NCI-H187 (cell line): ENCODE results near the gene ASF1B.
"Not testable (repeated sequence)": the region's sequence is repeated elsewhere in the genome, so short reads cannot be mapped to it uniquely, and the experiment has no call there.

Experiments used
- DNase-seq, 2 experiments: peaks; one replicate each; lab custom pipeline; 2025; lab: John Stamatoyannopoulos, UW

The ASF1B gene

DNA sequence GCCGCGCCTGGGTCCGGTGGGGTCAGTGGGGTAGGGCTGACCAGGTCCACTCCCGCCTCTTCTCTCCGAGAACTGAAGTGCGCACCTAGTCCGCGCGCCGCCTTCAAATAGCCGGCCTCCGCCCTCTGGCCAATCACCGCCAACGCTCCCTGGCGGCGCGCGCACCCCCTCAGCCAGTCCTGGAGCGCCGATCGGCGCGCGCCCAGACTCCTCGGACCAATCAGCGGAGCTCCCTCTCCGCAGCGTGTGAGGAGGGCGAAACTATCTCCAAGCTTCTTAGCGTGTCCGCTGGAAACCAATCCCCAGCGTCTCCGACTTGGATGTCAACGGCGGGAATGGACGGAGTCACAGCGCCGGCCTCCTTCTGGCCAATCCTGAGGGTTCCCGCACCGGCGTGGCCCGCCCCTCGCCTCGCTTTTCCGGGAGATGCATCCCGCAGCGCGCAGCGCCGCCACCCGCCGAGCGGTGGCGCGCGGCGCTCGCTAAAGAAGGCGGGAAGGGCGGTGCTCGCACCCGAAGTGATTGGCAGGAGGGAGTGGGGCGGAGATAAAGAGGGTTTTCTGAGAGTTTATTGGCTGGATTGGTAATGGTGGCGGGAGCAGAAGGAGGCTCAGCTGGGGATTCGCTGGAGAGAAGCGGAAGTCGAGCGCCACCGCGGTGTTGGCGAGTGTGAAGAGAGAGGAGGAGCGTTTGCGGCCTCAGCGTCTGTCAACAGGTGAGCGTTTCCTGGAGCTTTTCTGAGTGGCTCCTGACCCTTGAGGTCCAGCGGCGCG is at the start of gene ASF1B:
TSS of gene ASF1B (minus strand) at position 81 of the 773 bp plus-strand sequence. CDS start 133 bp downstream, outside the sequence.
- DNase-seq: peak; percentile 89 to 96

DNA sequence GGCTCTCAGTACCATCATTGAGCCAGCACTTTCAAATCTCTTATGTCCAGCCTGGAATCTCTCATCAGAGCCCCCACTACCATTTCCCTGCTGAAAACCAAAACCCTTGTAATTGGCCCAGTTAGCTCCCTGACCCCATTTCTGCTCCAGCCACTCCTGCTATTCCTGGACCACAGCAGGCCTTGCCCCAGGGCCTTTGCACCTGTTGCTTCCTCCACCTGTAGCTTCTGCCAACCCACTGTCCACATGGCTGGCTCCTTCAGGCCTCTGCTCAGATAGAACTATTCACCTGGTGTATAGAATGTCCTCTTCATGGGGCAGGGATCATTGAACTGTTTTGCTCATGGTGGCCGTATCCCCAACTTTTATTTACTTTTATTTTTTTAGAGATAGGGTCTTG is 49.3 kb upstream of the ASF1B start:
- not testable (repeated sequence) for DNase-seq

DNA sequence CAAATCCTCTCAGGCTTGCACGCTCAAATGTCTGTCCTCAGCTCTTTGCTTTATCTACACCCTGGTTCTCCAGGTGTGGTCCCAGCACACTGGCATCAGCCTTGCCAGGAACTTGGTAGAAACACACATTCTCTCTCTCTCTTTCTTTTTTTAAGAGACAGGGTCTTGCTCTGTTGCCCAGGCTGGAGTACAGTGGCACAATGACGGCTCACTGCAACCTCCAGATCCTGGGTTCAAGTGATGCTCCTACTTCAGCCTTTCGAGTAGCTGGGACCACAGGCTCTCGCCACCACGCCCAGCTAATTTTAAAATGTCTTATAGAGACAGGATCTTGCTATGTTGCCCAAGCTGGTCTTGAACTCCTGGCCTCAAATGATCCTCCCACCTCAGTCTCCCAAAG is 48.8 kb upstream of the ASF1B start:
- no peak for DNase-seq

DNA sequence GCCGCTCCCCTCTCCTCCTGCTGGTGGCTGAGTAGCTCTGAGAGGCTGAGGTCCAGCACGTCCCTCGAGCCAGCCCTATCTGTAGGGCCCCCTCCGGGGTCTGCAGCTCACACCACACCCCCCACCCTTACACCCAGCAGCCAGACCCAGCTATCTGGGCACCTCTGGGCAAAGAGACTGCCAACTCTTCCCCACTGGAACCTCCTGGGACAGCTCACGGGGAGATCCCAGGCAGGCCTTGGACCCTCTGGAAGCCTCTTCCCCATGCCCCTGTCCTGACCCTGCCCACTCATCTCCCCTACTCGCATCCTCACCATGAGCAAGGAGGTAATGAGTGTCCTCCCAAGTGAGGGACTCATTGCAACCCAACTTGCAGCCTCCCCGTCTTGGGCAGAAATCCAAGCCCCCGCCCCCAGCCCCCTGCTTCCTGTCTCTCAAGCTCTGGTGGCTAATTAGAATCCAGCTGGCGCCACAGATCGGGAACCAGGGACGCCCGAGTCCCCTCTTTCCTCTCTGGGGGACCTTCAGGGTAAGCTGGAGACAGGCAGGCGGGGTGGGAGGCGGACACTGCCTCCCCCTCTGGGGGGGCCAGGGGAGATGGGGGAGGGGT is 47.5 kb upstream of the ASF1B start:
- no peak for DNase-seq

DNA sequence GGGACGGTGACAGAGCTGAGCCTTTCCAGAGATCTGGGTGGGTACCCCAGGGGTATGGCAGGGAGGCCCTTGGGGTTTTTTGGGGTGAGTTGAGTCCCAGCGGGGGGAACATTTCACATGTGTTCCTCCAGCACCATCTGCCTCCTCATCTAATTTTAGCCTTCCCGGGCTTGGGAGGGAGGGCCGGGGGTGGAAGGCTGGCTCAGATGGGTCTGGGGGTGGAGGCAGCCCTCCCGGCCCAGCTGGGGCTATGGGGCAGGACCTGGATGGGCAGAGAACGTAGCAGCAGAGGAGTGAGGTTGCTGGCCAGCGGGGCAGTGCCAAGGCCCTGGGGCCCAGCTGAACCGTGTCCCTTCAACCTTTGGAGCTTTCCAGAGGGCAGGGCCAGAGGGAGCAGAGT is 46.1 kb upstream of the ASF1B start:
- no peak for DNase-seq

DNA sequence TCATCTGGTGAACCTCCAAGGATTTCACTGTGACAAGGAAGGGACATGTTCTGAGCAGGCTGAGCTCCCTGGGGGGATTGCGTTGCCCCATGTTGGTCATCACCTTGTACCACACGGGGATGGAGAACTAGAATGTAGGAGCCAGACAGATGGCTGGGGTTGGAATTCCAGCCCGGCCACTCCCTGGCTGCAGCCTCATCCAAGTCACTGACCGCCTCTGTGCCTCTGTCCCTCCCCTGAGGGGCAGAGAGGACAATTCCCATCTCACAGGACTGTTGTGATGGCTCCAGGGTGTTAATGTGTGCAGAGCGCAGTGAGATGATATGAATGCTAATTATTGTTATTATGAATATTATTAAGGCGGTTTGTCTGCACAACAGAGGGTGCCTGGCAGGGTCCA is 45.5 kb upstream of the ASF1B start:
- DNase-seq: no peak

DNA sequence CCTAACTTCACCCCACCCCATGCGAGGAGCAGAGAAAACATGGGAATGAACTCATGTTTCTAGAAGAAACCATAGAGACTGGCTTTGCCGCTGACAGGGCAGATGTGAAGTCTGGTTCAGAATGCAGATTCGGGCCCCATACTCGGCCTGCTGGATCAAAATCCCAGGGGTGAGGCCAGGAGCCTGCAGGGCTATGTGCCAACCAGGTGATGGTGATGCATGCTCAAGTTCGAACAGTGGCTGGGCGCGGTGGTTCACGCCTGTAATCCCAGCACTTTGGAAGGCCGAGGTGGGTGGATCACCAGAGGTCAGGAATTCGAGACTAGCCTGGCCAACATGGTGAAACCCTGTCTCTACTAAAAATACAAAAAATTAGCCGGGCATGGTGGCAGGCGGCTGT is 44.8 kb upstream of the ASF1B start:
- not testable (repeated sequence) for DNase-seq

DNA sequence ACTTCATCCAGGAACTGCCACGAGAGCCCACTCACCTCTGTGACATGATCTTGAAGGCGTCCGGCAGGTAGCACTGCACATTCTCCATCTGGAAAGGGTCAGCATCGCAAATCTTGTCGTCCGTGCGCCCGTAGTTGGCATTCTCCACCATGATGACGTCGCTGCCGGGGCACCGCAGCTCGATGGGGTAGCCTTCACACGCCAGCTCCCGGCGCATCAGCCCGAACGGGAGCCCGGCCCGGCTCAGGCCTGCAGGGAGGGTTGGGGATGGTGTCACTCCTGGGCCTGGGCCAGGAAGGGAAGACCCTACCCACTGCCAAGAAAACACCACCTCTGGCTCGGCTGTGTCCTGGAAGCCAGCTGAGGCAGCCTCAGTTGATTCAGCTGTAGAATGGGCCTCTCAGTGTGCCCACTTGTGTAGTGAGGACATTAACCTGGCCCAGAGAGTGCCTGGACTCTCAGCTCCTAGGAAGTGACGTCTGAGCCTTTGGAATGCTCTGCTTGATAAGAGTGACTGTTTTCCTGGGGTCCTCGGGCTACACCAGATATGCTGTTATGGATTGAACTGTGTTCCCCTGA is 41.2 kb upstream of the ASF1B start:
- no peak for DNase-seq

DNA sequence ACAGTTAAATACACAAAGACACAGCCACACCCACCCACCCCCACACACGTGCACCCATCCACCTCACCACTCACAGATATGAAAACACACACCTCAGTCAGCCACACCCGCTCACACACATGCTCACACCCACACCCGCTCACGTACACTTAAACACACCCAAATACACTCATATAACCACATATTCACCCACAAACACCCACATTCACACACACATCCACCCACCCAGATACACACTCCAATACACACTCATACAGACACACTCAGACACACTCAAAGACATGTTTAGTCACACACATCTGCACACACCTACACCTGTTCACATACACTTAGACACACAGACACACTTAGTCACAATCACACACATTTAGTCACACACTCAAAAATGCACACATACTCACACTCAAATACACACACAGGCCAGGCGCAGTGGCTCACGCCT is 39.0 kb upstream of the ASF1B start:
- no peak for DNase-seq

DNA sequence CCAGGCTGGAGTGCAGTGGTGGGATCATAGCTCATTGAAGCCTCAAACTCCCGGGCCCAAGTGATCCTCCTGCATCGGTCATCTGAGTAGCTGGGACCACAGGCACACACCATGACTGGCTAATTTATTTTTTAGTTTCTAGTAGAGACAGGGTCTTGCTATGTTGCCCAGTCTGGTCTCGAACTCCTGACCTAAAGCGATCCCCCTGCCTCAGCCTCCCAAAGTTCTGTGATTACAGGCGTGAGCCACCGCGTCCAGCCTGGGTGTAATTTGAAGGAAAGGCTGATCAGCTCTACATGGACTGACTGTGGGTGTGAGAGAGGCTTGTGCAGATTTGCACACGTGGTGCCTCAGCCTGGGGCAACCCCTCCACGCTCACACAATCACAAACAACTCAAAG is 38.5 kb upstream of the ASF1B start:
- no peak for DNase-seq

DNA sequence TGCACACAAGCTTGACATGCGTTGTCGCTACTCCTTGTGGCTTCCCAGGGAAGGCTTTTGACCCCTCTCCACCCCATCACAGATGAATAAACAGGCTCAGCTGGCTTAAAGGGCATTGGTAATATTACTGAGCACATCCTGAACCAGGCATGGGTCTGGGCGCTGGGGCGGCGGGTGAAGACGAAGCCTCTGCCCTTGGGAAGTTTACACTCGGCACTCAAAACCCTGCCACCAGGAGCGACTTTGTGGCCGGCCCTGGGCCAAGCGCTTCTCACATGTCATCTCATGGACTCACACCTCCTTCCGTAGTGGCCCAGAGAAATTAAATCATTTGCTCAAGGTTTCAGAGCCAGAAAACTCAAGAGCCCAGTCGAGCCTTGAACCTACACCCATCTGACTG is 32.6 kb upstream of the ASF1B start:
- no peak for DNase-seq

DNA sequence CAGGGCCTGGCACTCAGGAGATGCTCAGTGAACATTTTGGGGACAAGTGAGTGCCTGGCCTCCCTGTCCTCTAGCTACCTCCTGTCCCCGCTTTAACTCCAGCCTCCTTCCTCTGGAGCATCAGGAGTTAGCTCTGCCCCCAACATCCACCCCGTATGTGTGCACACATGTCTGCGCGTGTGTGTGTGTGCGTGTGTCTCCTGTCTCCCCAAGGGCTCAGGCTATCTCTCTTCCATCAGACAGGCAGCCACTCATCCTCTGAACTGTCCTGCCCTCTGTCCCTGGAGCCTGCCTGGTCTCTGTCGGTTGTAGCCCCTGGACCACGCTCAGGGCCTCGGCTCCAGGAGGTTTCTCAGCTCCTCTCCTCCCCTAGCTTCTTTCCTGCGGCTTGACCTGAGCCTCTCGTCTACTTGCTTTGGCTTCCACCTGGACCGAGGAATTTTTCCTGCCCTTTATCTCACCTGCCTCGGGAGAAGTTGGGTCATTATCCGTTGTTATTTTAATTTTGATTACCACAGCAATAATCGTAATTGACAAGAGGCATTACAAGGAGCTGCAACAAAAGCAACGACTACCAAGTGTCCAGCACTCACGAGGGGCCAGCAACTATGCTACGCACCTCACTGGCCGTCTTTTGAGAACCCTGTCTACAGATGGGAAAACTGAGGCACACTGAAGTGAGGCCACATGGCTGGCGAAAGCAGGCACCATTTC is 32.0 kb upstream of the ASF1B start:
- DNase-seq: no peak

DNA sequence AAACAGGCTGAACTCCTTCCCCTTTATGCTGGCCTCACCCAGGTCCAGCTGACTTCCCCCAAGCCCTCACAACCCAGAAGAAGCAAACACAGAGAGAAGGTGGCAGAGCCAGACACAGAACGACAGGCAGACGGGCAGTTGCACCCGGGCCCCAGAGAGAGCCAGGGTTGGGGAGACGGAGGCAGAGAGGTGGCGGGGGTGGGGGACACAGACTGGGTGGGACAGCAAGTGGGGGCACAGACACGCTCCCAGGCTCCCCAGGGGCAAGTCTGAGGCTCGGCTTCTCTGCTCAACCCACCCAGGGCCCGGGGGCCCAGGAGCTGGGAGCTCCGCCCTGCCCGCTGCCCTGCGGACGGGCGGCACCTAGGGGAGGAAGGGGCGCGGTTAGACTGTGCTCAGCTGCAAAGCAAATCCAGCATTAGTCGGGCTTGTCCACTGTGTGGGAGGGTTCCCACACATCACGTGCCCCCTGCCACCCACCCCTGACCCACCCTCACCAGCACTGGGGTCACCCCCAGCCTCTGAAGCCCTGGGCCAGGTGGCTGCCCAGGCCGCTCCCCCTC is 31.3 kb upstream of the ASF1B start:
- DNase-seq: no peak

DNA sequence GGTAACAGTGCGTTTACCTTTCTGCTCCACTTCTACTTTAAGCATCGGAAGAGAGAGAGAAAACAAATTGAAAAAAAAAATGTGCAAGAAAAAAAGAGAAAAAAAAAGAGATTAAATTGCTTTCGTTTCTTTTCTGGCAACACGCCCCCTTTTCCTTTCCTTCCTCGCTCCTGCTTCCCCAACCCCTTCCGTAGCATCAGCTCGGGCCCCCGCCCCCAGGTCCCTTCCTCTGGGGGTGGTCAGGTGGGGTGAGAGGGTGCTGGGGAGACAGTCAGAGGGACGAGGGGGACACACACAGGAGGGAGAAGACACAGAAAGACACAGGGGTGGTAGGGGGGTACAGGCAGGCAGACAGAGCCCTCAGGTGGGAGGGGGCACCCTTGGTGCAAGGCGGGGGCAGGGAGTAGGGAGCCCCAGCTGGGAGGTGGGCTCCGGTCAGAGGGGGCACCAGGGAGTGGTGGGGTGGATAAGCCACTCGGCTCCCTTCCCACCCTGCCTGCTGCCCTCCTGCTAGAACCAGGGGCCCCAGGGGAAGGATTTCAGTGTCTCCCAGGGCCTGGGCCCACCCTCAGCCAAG is 30.7 kb upstream of the ASF1B start:
- no peak for DNase-seq

DNA sequence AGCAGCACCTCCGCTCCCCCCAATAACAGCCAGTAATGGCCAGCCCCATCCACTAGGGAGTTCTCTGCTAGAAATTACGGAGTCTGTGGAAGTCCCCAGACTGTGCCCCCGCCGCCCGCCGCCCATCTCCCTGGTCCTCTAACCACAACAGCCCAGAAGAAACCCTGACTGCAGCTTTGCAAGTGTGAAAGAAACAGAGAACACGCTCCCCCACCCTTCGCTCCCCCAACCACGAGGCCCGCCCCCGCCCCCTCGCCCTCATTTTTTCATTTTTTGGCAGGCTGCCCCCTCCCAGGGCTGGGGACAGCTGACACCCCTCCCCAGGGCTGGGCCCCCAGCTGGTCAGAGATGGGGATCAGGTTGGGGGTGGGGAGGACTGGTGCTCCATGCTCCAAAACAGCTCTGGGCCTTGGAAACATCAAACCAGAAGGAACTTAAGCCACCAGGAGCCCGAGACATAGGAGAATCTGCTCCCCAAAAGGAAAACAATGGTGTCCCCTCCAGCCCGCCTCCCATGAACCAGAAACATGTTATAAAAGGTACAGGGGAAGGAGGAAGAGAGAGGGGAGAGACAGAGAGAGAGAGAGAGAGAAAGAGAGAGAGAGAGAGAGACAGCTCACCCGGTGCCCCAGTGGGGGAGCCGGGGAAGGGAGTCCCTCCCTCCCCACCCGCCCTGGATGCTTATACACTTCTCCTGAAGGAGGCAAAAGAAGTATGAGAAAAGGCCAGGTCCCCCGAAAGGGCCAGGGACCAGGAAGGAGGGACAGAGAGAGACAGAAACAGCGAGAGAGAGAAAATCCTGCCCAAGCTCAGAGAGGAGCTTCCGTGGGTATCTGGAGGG is 29.8 kb upstream of the ASF1B start:
- no peak for DNase-seq

DNA sequence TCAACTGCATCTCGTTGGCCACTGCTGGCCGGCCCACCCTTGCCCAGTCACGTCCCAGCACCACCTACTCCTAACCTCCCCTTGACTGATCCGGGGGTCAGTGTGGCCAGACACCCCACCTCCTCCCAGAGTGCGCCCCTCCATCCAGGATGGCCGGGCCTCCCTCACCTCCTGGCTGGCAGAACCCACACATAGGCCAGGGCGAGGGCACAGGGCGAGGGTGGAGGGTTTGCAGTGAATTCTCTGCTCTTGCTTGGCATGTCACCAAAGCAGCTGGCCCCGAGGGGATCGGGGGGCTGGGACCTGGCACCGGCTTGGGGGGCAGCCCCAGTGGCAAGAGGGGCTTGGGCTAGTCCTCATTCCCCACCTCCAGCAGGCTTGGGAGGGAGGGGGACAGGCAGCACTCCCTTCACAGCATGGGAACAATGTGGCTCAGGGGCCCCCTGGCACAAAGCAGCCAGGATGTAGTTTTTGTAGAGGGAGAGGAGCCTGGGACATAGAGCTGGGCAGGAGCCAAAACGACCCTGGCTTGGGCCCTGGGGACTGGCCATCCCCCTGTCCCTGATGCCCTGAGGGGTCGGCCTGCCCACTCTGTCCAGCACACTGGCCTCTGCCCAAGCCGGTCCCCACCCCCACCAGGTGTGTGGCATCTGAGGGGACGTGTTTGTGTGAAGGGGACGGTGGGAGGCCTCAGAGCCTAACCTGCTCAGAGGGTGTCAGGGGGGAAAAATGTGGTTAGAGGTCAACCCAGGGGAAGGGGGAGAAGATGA is 28.5 kb upstream of the ASF1B start:
- DNase-seq: no peak

DNA sequence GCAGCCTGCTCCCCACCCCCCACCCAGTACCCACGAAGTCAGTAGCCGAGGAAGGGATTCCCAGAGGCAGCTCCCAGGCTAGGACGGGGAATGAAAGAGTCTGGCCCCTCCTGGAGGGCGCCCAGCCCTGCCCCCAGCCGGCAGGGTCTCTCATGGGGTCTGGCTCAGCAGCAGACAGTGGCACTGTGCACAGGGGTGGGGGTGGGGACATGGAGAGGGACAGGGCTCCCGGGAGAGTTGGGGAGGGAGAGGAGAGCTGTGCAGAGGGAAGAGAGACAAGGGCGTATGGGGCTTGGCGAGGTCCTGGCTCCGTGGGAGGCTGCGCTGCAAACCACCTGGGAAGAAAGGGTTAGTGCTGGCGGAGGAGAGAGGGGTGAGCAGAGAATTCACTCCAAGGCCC is 27.7 kb upstream of the ASF1B start:
- no peak for DNase-seq

DNA sequence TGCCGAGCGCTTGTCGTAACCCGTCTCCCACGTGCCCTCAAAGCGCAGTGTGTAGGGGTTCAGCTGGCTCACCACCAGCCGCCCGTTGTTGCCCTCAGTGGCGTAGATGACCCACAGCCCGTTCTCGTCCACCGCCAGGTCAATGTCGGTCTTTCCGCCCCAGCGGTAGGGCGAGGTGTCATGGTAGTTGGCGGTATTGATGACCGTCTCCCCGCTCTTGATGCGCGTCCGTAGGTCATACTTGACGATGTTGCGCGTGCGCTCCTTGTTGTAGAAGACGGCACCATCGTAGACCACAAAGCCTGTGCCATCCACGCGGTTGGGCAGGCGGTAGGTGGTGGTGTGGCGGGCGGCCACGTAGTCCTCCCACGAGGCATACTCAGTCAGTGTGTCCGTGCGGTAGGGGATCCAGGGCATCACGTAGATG is 26.5 kb upstream of the ASF1B start:
- no peak for DNase-seq

DNA sequence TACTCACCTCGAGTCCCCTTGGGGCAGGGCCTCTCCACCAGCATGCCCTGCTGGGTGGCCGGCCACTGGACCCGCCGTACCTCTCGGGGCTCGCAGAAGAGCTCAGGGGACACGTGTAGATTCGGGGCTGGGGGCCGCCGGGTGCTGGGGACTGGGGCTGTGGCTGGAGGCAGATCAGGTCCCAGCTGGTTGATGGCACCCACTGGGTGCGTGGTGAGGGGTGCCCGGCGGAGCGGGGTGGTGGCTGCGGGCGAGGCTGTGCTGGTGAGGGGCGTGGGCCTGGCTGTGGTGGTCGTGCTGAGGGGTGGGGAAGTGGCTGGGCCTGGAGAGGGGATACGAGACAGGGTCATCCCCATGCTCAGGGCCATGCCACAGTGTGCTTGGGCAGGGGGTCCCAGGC is 24.9 kb upstream of the ASF1B start:
- no peak for DNase-seq

DNA sequence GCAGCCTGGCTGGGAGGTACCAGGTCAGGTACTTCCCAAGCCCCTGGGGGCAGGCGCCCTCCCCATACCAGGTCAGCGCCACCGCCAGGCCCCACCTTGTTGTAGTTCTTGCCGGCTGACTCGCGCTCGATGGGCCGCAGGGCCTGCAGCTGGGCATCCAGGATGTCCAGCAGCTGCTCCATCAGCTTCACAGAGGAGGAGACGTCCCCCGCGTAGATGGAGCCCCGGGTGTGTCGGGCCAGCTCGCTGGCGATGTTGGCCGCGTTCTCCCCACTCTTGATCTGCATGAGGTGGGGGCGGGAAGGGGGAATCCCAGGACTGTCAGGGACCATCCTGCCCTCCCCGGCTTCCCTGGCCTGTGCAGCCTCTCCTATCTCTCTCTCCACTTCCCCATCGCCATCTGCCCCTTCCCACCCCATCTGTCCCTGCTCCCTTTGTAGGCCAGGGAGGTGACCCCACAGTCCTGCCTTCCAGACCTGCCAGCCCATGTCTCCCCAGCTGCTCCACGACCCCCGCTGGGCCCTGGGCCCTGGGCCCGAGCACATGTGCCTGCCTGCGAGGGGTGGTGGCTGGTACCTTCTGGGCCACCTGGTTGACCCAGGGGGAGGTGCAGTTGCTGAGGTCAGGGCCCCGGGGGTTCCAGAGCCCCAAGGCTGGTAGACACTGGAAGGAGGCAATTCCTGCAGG is 23.8 kb upstream of the ASF1B start:
- DNase-seq: no peak
